ENCODE data around the gene TMEM72. TPM values are rescaled to one million over a fixed set of nuclear protein-coding genes. Genes with fewer than 3 reads are reported as not detected.

Gene TMEM72
- total and polyA plus RNA-seq, 2 donors (not counting 1 experiment from before 2014, with no cell fraction given) = not detected

DNA sequence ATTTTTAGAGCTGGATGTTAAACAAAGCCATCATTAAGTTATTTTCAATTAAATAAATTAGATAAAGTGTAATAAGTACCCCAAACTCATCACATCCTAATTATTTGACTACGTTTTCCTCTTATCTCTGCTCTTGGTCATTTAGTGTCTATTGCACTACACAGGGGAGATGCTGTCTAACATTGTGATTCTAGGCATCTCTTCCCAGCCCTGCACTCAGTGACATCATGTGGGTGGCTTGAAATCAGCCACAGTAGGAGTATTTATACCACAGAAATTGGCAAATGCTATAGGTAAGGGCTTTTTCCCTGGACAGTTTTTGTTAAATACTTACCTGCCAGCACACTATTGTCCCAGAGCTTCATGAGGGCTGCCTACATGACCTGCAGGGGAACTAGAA lies 21.3 kb upstream of the TMEM72 start:
- peaks cover 10% of the 10 kb centered on the region for H3K27me3 Mint-ChIP-seq
- intact Hi-C loops (cut with micrococcal nuclease) = no loop called here
- no peak overlapping the region for H2AFZ ChIP-seq (ENCODE audit: insufficient read depth, low read depth, low read length, poor library complexity, severe bottlenecking)
- no peaks in the 10 kb centered on the region for H3K79me2 ChIP-seq (ENCODE audit: control insufficient read depth, insufficient read depth, low read length)
- CTCF ChIA-PET = no interaction called here
- H3K27ac ChIP-seq (ENCODE audit: low read length in 2 of 2) = no peak overlapping the region
- no peak overlapping the region for H3K9ac ChIP-seq (ENCODE audit: low read length)
- H3K27ac Mint-ChIP-seq = no peak overlapping the region
- ATAC-seq (ENCODE audit: low read depth) = no peak
- no peak for TF ChIP-seq EZH2 (IDR thresholded peaks at IDR 0.05; ENCODE audit: borderline replicate concordance, insufficient read depth, low read depth, low read length, poor library complexity, severe bottlenecking)
- TF ChIP-seq, protein P1, sequence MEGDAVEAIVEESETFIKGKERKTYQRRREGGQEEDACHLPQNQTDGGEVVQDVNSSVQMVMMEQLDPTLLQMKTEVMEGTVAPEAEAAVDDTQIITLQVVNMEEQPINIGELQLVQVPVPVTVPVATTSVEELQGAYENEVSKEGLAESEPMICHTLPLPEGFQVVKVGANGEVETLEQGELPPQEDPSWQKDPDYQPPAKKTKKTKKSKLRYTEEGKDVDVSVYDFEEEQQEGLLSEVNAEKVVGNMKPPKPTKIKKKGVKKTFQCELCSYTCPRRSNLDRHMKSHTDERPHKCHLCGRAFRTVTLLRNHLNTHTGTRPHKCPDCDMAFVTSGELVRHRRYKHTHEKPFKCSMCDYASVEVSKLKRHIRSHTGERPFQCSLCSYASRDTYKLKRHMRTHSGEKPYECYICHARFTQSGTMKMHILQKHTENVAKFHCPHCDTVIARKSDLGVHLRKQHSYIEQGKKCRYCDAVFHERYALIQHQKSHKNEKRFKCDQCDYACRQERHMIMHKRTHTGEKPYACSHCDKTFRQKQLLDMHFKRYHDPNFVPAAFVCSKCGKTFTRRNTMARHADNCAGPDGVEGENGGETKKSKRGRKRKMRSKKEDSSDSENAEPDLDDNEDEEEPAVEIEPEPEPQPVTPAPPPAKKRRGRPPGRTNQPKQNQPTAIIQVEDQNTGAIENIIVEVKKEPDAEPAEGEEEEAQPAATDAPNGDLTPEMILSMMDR (IDR thresholded peaks at IDR 0.05) = no peak
- no peaks in the 10 kb centered on the region for H3K9me3 ChIP-seq (ENCODE audit: control extremely low read depth in 1 of 3, control insufficient read depth in 2 of 3, insufficient read depth in 1 of 3, low read length in 2 of 3)
- no peaks in the 10 kb centered on the region for H3K36me3 ChIP-seq (replicated peaks in 1 of 2; ENCODE audit: control extremely low read depth in 1 of 2, control insufficient read depth in 1 of 2, extremely low read depth in 1 of 2, insufficient read depth in 2 of 2, low read length in 1 of 2)
- no CpG with 5 or more reads among the region's 1 CpG for WGBS (ENCODE audit: insufficient coverage)
- POLR2A ChIA-PET = no interaction called here
- H3K27me3 ChIP-seq (replicated peaks in 1 of 4; ENCODE audit: control extremely low read depth in 1 of 4, control insufficient read depth in 3 of 4, insufficient read depth in 4 of 4, low read length in 3 of 4) = no peaks in the 10 kb centered on the region
- H3K4me2 ChIP-seq (replicated peaks; ENCODE audit: low read depth, low read length, poor library complexity, severe bottlenecking) = no peak overlapping the region
- H3K9me3 Mint-ChIP-seq (ENCODE audit: insufficient read depth) = no peaks in the 10 kb centered on the region
- H4K20me1 ChIP-seq (ENCODE audit: control insufficient read depth, insufficient read depth, low read length, poor library complexity, severe bottlenecking) = no peaks in the 10 kb centered on the region
- no peak overlapping the region for H3K4me3 ChIP-seq (ENCODE audit: control extremely low read depth in 1 of 5, extremely low read depth in 1 of 5, insufficient read depth in 1 of 5, low read depth in 2 of 5, low read length in 4 of 5)
- H3K4me1 Mint-ChIP-seq = no peaks in the 10 kb centered on the region
- H3K4me1 ChIP-seq (ENCODE audit: control insufficient read depth in 2 of 2, insufficient read depth in 2 of 2, low read length in 2 of 2) = no peaks in the 10 kb centered on the region
- DNase-seq = no peak
- H3K4me3 Mint-ChIP-seq = no peak overlapping the region

DNA sequence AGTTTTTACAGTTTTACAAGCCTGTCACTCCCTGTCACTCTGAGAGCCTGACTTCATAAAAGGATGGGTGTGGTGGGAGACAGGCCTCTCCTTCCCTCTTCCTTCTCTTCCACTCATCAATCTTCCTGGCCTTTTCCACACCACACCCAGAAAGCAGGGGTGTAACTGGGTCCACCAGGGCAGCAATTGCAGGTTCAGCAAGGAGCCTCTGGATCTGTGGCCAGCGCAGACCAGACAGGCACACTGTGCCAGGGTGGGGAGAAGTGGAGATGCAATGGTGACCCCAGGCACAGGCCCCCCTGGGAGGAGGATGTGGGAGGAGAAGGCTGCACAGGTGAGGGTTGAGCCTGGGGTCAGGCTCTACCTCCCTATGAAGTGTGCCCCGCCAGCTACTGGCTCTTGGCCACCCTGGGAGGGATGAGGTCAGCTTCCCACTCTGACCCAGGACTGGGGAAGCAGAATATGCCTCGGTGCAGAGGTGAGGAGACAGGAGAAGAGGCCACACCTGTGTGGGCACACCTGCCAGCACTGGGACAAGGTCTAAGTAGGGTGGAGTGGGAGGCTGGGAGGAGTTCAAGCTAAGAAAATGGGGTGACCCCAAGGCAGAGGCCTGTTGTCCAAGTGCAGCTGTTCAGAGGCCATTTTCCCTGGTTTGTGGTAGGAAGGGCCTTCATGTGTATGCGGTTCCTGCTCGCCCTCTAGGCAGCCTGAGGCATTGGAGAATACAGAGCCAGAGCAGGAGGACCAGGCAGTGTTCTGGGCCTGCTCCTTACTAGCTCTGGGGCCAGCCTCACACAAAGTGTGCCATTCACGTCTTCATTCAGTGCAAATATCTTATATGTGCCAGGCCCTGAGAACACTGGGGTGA lies 20.2 kb upstream of the TMEM72 start:
- ChIA-PET POLR2A (no interaction called here), CTCF (no interaction called here)
- DNase-seq (no peak), ATAC-seq (ENCODE audit: low read depth) (no peak)
- no peaks in the 10 kb centered on the region for H3K4me1 ChIP-seq (ENCODE audit: control insufficient read depth in 2 of 2, insufficient read depth in 2 of 2, low read length in 2 of 2)
- H3K9me3 Mint-ChIP-seq (ENCODE audit: insufficient read depth) = no peaks in the 10 kb centered on the region
- no peaks in the 10 kb centered on the region for H3K27me3 ChIP-seq (replicated peaks in 1 of 4; ENCODE audit: control extremely low read depth in 1 of 4, control insufficient read depth in 3 of 4, insufficient read depth in 4 of 4, low read length in 3 of 4)
- no peaks in the 10 kb centered on the region for H3K79me2 ChIP-seq (ENCODE audit: control insufficient read depth, insufficient read depth, low read length)
- no peak overlapping the region for H3K27ac ChIP-seq (ENCODE audit: low read length in 2 of 2)
- H3K9me3 ChIP-seq (ENCODE audit: control extremely low read depth in 1 of 3, control insufficient read depth in 2 of 3, insufficient read depth in 1 of 3, low read length in 2 of 3) = no peaks in the 10 kb centered on the region
- H3K9ac ChIP-seq (ENCODE audit: low read length) = no peak overlapping the region
- H3K4me2 ChIP-seq (replicated peaks; ENCODE audit: low read depth, low read length, poor library complexity, severe bottlenecking) = no peak overlapping the region
- no peaks in the 10 kb centered on the region for H4K20me1 ChIP-seq (ENCODE audit: control insufficient read depth, insufficient read depth, low read length, poor library complexity, severe bottlenecking)
- intact Hi-C loops (cut with micrococcal nuclease) = no loop called here
- H3K4me1 Mint-ChIP-seq = peaks cover 5% of the 10 kb centered on the region
- TF ChIP-seq, protein P1 (IDR thresholded peaks at IDR 0.05) = no peak
- TF ChIP-seq EZH2 (IDR thresholded peaks at IDR 0.05; ENCODE audit: borderline replicate concordance, insufficient read depth, low read depth, low read length, poor library complexity, severe bottlenecking) = no peak
- H3K4me3 ChIP-seq (ENCODE audit: control extremely low read depth in 1 of 5, extremely low read depth in 1 of 5, insufficient read depth in 1 of 5, low read depth in 2 of 5, low read length in 4 of 5) = no peak overlapping the region
- H2AFZ ChIP-seq (ENCODE audit: insufficient read depth, low read depth, low read length, poor library complexity, severe bottlenecking) = no peak overlapping the region
- no peaks in the 10 kb centered on the region for H3K36me3 ChIP-seq (replicated peaks in 1 of 2; ENCODE audit: control extremely low read depth in 1 of 2, control insufficient read depth in 1 of 2, extremely low read depth in 1 of 2, insufficient read depth in 2 of 2, low read length in 1 of 2)
- 92% methylated on average over 6 of the region's 6 CpGs for WGBS (ENCODE audit: insufficient coverage)
- peaks cover 11% of the 10 kb centered on the region for H3K27me3 Mint-ChIP-seq
- no peak overlapping the region for H3K4me3 Mint-ChIP-seq
- H3K27ac Mint-ChIP-seq = no peak overlapping the region

All from B cell (primary cell).